ENCODE measurements around the gene SOX3.

DNA sequence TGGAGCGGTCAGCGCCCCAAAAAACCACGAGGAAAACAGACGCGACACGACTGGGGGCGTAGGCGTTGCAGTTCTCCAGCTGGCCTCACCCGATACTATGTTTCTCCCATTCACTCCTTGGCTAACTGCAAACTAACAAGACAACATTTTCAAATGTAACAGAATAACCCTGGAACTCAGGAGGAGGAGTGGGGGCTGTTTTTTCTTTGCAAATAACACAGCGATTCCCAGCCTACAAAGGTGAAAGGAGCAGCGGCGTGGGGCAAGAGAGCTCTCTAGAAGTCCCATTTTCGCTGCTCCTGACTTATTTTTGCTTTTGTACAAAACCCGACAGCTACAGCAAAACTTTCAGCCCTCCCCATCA is 1.6 kb downstream of the SOX3 start:
- TF ChIP-seq POLR2A (IDR thresholded peaks at IDR 0.05; ENCODE audit: low read length) (no peak), SMC3 (IDR thresholded peaks at IDR 0.05) (no peak), MAFK (IDR thresholded peaks at IDR 0.05; ENCODE audit: partially characterized antibody) (no peak)
- TF ChIP-seq, protein P1, sequence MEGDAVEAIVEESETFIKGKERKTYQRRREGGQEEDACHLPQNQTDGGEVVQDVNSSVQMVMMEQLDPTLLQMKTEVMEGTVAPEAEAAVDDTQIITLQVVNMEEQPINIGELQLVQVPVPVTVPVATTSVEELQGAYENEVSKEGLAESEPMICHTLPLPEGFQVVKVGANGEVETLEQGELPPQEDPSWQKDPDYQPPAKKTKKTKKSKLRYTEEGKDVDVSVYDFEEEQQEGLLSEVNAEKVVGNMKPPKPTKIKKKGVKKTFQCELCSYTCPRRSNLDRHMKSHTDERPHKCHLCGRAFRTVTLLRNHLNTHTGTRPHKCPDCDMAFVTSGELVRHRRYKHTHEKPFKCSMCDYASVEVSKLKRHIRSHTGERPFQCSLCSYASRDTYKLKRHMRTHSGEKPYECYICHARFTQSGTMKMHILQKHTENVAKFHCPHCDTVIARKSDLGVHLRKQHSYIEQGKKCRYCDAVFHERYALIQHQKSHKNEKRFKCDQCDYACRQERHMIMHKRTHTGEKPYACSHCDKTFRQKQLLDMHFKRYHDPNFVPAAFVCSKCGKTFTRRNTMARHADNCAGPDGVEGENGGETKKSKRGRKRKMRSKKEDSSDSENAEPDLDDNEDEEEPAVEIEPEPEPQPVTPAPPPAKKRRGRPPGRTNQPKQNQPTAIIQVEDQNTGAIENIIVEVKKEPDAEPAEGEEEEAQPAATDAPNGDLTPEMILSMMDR (IDR thresholded peaks at IDR 0.05), result no peak
- TF ChIP-seq, protein P2, sequence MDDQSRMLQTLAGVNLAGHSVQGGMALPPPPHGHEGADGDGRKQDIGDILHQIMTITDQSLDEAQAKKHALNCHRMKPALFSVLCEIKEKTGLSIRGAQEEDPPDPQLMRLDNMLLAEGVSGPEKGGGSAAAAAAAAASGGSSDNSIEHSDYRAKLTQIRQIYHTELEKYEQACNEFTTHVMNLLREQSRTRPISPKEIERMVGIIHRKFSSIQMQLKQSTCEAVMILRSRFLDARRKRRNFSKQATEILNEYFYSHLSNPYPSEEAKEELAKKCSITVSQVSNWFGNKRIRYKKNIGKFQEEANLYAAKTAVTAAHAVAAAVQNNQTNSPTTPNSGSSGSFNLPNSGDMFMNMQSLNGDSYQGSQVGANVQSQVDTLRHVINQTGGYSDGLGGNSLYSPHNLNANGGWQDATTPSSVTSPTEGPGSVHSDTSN (IDR thresholded peaks at IDR 0.05), result no peak
